PC-9 (cell line): ENCODE data around the gene CLEC1B. TPM values are rescaled to one million over a fixed set of nuclear protein-coding genes. Genes with fewer than 3 reads are reported as not detected.
"Not testable (repeated sequence)": the region's sequence is repeated elsewhere in the genome, so short reads cannot be mapped to it uniquely, and the experiment has no call there.

Experiments
- BruUV-seq: library from RNA; stranded (reverse); fragments of 400-500 nt; replicated peaks from 2 replicates; lab custom pipeline; 2021; lab: Mats Ljungman, UMichigan
- CTCF ChIA-PET: fragments of 300-600 bp; sonication (Branson Sonifier 250); formaldehyde crosslinking; loops from one replicate; lab custom pipeline; 2022; ENCODE audit warnings: antibody characterized with exemption; lab: Charles Lee
- POLR2A ChIA-PET: fragments of 300-600 bp; sonication (Branson Sonifier 250); formaldehyde crosslinking; loops from one replicate; lab custom pipeline; 2022; ENCODE audit warnings: antibody characterized with exemption; ENCODE audit not compliant: unreplicated experiment; lab: Charles Lee
- DNase-seq, 2 experiments: peaks; one replicate each; pipeline versions ENCODE4 v3.0.0 to v3.0.0-alpha.2; 2015 to 2022; ENCODE audit warnings: mixed read lengths in 1 of 2
- H2AFZ ChIP-seq: fragments of 200-600 bp; sonication (generic); 2 replicates; pipeline ENCODE4 v1.8.1; 2017; ENCODE audit warnings: antibody characterized with exemption
- H3F3A ChIP-seq: fragments of 200-600 bp; sonication (generic); 2 replicates; pipeline ENCODE4 v1.8.1; 2017; ENCODE audit warnings: antibody characterized with exemption, mild to moderate bottlenecking, low read depth; ENCODE audit not compliant: insufficient read depth
- H3K27ac ChIP-seq: fragments of 200-600 bp; sonication (generic); 2 replicates; pipeline ENCODE4 v1.6.1; 2016; ENCODE audit warnings: mixed run types
- H3K27me3 ChIP-seq: fragments of 200-600 bp; sonication (generic); 2 replicates; pipeline ENCODE4 v1.6.1; 2016; ENCODE audit warnings: low read depth, mixed run types; ENCODE audit not compliant: insufficient read depth
- H3K36me3 ChIP-seq: fragments of 200-600 bp; sonication (generic); 2 replicates; pipeline ENCODE4 v1.6.1; 2016; ENCODE audit warnings: low read depth, mixed run types
- H3K4me1 ChIP-seq: fragments of 200-600 bp; sonication (generic); replicated peaks from 2 replicates; pipeline ENCODE4 v1.6.1; 2016; ENCODE audit warnings: mixed run types; ENCODE audit not compliant: insufficient read depth
- H3K4me2 ChIP-seq: fragments of 200-600 bp; sonication (generic); 2 replicates; pipeline ENCODE4 v1.6.1; 2017; ENCODE audit warnings: mixed run types
- H3K4me3 ChIP-seq: fragments of 200-600 bp; sonication (generic); 2 replicates; pipeline ENCODE4 v1.6.1; 2016; ENCODE audit warnings: mixed run types
- H3K79me2 ChIP-seq: fragments of 200-600 bp; sonication (generic); 2 replicates; pipeline ENCODE4 v1.6.1; 2017; ENCODE audit warnings: low read depth, mixed run types
- H3K9me2 ChIP-seq: fragments of 200-600 bp; sonication (generic); 2 replicates; pipeline ENCODE4 v1.8.1; 2017; ENCODE audit warnings: mild to moderate bottlenecking; ENCODE audit not compliant: insufficient read depth
- H3K9me3 ChIP-seq: fragments of 200-600 bp; sonication (generic); 2 replicates; pipeline ENCODE4 v1.8.1; 2016; ENCODE audit warnings: low read depth; ENCODE audit not compliant: insufficient read depth
- H4K20me1 ChIP-seq: fragments of 200-600 bp; sonication (generic); 2 replicates; pipeline ENCODE4 v1.8.1; 2017; ENCODE audit not compliant: insufficient read depth
- EZH2 ChIP-seq: fragments of 200-600 bp; sonication (generic); IDR thresholded peaks from 2 replicates; pipeline ENCODE4 v1.8.0; 2017; ENCODE audit warnings: antibody characterized with exemption, low read depth
- intact Hi-C: fragments of 100-400 bp; cut with micrococcal nuclease; formaldehyde crosslinking; loops from one replicate; pipeline ENCODE4 v1.10.0; 2022; ENCODE audit not compliant: unreplicated experiment
- total RNA-seq: library from RNA; stranded (reverse); gene quantifications from 2 replicates; pipeline ENCODE4 v1.2.3, GENCODE V29; 2021
- TF ChIP-seq, protein P1 (sequence below): fragments of 200-600 bp; sonication (generic); conservative IDR thresholded peaks from 2 replicates; pipeline ENCODE4 v1.6.1; 2017; ENCODE audit warnings: mixed run types, antibody characterized with exemption, mild to moderate bottlenecking, moderate library complexity

The CLEC1B gene
- total RNA-seq, 1 experiment from 2014 or later: not detected

- Histone ChIP-seq H4K20me1 (no peaks in the 10 kb centered on the region), H2AFZ (no peak overlapping the region), H3F3A (no peaks in the 10 kb centered on the region), H3K4me2 (no peak overlapping the region), H3K27ac (no peak overlapping the region), H3K79me2 (no peaks in the 10 kb centered on the region), H3K9me3 (no peaks in the 10 kb centered on the region), H3K36me3 (no peaks in the 10 kb centered on the region), H3K9me2 (no peaks in the 10 kb centered on the region), H3K4me3 (no peak overlapping the region), H3K27me3 (no peaks in the 10 kb centered on the region), H3K4me1 (no peaks in the 10 kb centered on the region)
- DNase-seq: no peak
- ChIA-PET CTCF (no interaction called here), POLR2A (no interaction called here)
- BruUV-seq: no TSS peak
- intact Hi-C loops: no loop called here
- TF ChIP-seq, protein P1, sequence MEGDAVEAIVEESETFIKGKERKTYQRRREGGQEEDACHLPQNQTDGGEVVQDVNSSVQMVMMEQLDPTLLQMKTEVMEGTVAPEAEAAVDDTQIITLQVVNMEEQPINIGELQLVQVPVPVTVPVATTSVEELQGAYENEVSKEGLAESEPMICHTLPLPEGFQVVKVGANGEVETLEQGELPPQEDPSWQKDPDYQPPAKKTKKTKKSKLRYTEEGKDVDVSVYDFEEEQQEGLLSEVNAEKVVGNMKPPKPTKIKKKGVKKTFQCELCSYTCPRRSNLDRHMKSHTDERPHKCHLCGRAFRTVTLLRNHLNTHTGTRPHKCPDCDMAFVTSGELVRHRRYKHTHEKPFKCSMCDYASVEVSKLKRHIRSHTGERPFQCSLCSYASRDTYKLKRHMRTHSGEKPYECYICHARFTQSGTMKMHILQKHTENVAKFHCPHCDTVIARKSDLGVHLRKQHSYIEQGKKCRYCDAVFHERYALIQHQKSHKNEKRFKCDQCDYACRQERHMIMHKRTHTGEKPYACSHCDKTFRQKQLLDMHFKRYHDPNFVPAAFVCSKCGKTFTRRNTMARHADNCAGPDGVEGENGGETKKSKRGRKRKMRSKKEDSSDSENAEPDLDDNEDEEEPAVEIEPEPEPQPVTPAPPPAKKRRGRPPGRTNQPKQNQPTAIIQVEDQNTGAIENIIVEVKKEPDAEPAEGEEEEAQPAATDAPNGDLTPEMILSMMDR: no peak
- no peak for TF ChIP-seq EZH2
Measured at GRCh38 chr12:9957834-9958233, 41.1 kb downstream of the CLEC1B start.

DNA sequence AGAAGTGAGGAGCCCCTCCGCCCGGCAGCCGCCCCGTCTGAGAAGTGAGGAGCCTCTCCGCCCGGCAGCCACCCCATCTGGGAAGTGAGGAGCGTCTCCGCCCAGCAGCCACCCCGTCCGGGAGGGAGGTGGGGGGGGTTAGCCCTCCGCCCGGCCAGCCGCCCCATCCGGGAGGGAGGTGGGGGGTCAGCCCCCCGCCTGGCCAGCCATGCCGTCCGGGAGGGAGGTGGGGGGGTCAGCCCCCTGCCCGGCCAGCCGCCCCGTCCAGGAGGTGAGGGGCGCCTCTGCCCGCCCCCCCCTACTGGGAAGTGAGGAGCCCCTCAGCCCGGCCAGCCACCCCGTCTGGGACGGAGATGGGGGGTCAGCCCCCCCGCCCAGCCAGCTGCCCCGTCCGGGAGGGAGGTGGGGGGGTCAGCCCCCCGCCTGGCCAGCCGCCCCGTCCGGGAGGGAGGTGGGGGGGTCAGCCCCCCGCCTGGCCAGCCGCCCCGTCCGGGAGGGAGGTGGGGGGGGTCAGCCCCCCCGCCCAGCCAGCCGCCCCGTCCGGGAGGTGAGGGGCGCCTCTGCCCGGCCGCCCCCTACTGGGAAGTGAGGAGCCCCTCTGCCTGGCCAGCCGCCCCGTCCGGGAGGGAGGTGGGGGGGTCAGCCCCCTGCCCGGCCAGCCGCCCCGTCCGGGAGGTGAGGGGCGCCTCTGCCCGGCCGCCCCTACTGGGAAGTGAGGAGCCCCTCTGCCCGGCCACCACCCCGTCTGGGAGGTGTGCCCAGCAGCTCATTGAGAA is 45.8 kb downstream of the CLEC1B start:
- CTCF ChIA-PET, H3K27me3 ChIP-seq: not testable (repeated sequence)

GRCh38 chr12:9951026-9951675 is 47.8 kb downstream of the CLEC1B start:
- H3K4me1 ChIP-seq: no peaks in the 10 kb centered on the region
- no peaks in the 10 kb centered on the region for H3K27me3 ChIP-seq
- no peak overlapping the region for H3K4me2 ChIP-seq
- no peaks in the 10 kb centered on the region for H3K79me2 ChIP-seq
- no peaks in the 10 kb centered on the region for H3K9me3 ChIP-seq
- no peaks in the 10 kb centered on the region for H4K20me1 ChIP-seq
- H2AFZ ChIP-seq: peak overlapping the region; percentile 8; the same call in 1 of the 2 replicates
- H3K9me2 ChIP-seq: no peaks in the 10 kb centered on the region
- H3K4me3 ChIP-seq: no peak overlapping the region
- BruUV-seq: no TSS peak
- no peak for TF ChIP-seq EZH2
- TF ChIP-seq, protein P1: no peak
- POLR2A ChIA-PET: no interaction called here
- CTCF ChIA-PET: no interaction called here
- H3K27ac ChIP-seq: no peak overlapping the region
- intact Hi-C loops: no loop called here
- H3K36me3 ChIP-seq: no peaks in the 10 kb centered on the region
- no peaks in the 10 kb centered on the region for H3F3A ChIP-seq
- no peak for DNase-seq

More for the DNA sequence above, 45.8 kb downstream of the CLEC1B start:
- H3F3A ChIP-seq, BruUV-seq, H3K36me3 ChIP-seq, POLR2A ChIA-PET, H4K20me1 ChIP-seq, H3K79me2 ChIP-seq, H3K27ac ChIP-seq, intact Hi-C loops, DNase-seq, H3K9me2 ChIP-seq, H3K4me1 ChIP-seq, H3K9me3 ChIP-seq, H3K4me3 ChIP-seq, H2AFZ ChIP-seq, H3K4me2 ChIP-seq: not testable (repeated sequence)
